OCI-LY1 (cell line): ENCODE data around the gene MEDAG.

ENCODE experiments used
- H2AFZ ChIP-seq: fragments of 200-600 bp; sonication (generic), shearing (Covaris generic); 2 replicates; pipeline ENCODE4 v1.6.0; 2014; ENCODE audit warnings: antibody characterized with exemption, mild to moderate bottlenecking, low read length
- H3F3A ChIP-seq: fragments of 200-600 bp; sonication (generic), shearing (Covaris generic); 2 replicates; pipeline ENCODE4 v1.6.0; 2014; ENCODE audit warnings: mild to moderate bottlenecking, antibody characterized with exemption, low read length, moderate library complexity; ENCODE audit not compliant: insufficient read depth
- H3K27ac ChIP-seq: fragments of 200-600 bp; sonication (generic); 2 replicates; pipeline ENCODE4 v1.5.1; 2014; ENCODE audit warnings: low read length, mixed run types, mild to moderate bottlenecking, low read depth; ENCODE audit not compliant: poor library complexity, severe bottlenecking
- H3K27me3 ChIP-seq: fragments of 200-600 bp; sonication (generic); 2 replicates; pipeline ENCODE4 v1.6.0; 2014; ENCODE audit warnings: antibody characterized with exemption, mild to moderate bottlenecking, low read length, moderate library complexity; ENCODE audit not compliant: insufficient read depth
- H3K36me3 ChIP-seq: fragments of 200-600 bp; sonication (generic); 2 replicates; pipeline ENCODE4 v1.6.1; 2014; ENCODE audit warnings: mild to moderate bottlenecking, antibody characterized with exemption, low read length, moderate library complexity, mixed read lengths; ENCODE audit not compliant: insufficient read depth
- H3K4me1 ChIP-seq: fragments of 200-600 bp; sonication (generic); 2 replicates; pipeline ENCODE4 v1.5.1; 2014; ENCODE audit warnings: mild to moderate bottlenecking, low read length, moderate library complexity; ENCODE audit not compliant: insufficient read depth, severe bottlenecking
- H3K4me2 ChIP-seq: fragments of 200-600 bp; sonication (generic), shearing (Covaris generic); 2 replicates; pipeline ENCODE4 v1.6.1; 2014; ENCODE audit warnings: low read length
- H3K4me3 ChIP-seq: fragments of 200-600 bp; sonication (generic); 2 replicates; pipeline ENCODE4 v1.5.1; 2014; ENCODE audit warnings: low read length, low read depth, mild to moderate bottlenecking, mixed read lengths; ENCODE audit not compliant: poor library complexity, severe bottlenecking
- H3K79me2 ChIP-seq: fragments of 200-600 bp; shearing (Covaris generic); 2 replicates; pipeline ENCODE4 v1.6.1; 2016; ENCODE audit warnings: mixed run types, low read length, mixed read lengths; ENCODE audit not compliant: insufficient read depth
- H3K9ac ChIP-seq: fragments of 200-600 bp; sonication (generic), shearing (Covaris generic); 2 replicates; pipeline ENCODE4 v1.6.1; 2014; ENCODE audit warnings: mild to moderate bottlenecking, low read length, mixed read lengths
- H3K9me2 ChIP-seq: fragments of 200-600 bp; sonication (generic), shearing (Covaris generic); 2 replicates; pipeline ENCODE4 v1.6.1; 2014; ENCODE audit warnings: low read depth, mild to moderate bottlenecking, low read length, mixed read lengths
- H3K9me3 ChIP-seq: fragments of 200-600 bp; shearing (Covaris generic); 2 replicates; pipeline ENCODE4 v1.6.1; 2014; ENCODE audit warnings: low read length, mixed read lengths
- H4K20me1 ChIP-seq: fragments of 200-600 bp; sonication (generic), shearing (Covaris generic); 2 replicates; pipeline ENCODE4 v1.6.0; 2016; ENCODE audit warnings: mild to moderate bottlenecking, low read length; ENCODE audit not compliant: insufficient read depth
- CTCF ChIP-seq: fragments of 200-600 bp; sonication (generic), shearing (Covaris generic); IDR thresholded peaks from 2 replicates; pipeline ENCODE4 v1.5.1; 2017; ENCODE audit warnings: mild to moderate bottlenecking, antibody characterized with exemption, low read length, moderate library complexity, mixed read lengths
- EZH2 ChIP-seq: fragments of 200-600 bp; sonication (generic), shearing (Covaris generic); IDR thresholded peaks from 2 replicates; pipeline ENCODE4 v1.8.0; 2017; ENCODE audit warnings: borderline replicate concordance, mixed run types, mild to moderate bottlenecking, antibody characterized with exemption, low read length, moderate library complexity, mixed read lengths

Gene MEDAG

GRCh38 chr13:30932481-30933353, 26.6 kb downstream of the MEDAG start, which contains the start of gene TEX26:
Gene TEX26 (plus strand): TSS chr13:30932656. CDS start chr13:30932716, 60 bp downstream.
- no peaks in the 10 kb centered on the region for H3K4me1 ChIP-seq
- H4K20me1 ChIP-seq, result no peaks in the 10 kb centered on the region
- H3K4me2 ChIP-seq, result no peak within 1 kb of the TSS
- no peaks in the 10 kb centered on the region for H3K27me3 ChIP-seq
- H3K4me3 ChIP-seq, result no peak within 1 kb of the TSS
- H3K9ac ChIP-seq, result no peak within 1 kb of the TSS
- H3K27ac ChIP-seq, result no peak within 1 kb of the TSS
- H2AFZ ChIP-seq, result no peak within 1 kb of the TSS
- no peaks in the 10 kb centered on the region for H3F3A ChIP-seq
- no peaks in the 10 kb centered on the region for H3K9me2 ChIP-seq
- TF ChIP-seq CTCF, result no peak
- no peak for TF ChIP-seq EZH2
- H3K36me3 ChIP-seq, result no peaks in the 10 kb centered on the region
- H3K79me2 ChIP-seq, result no peaks in the 10 kb centered on the region
- H3K9me3 ChIP-seq, result no peaks in the 10 kb centered on the region

DNA sequence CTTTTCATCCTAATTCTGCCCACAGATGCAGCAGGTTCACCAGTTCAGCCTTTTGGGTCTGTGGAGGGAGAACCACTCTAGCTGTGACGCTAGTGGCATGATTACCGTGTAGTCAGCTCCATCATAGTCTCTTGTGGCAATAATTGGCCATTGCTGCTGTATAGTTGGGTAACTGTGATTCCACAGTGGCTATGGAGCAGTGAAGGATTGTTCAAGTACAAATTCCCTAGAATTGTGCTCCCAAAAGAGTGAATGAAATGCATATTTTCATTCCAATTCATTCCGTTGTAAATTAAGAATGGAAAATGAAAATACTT, 27.2 kb downstream of the MEDAG start:
- H3K9me2 ChIP-seq, result no peaks in the 10 kb centered on the region
- no peaks in the 10 kb centered on the region for H3K79me2 ChIP-seq
- no peaks in the 10 kb centered on the region for H3K4me1 ChIP-seq
- H3F3A ChIP-seq, result no peaks in the 10 kb centered on the region
- no peaks in the 10 kb centered on the region for H3K36me3 ChIP-seq
- TF ChIP-seq CTCF, result no peak
- TF ChIP-seq EZH2, result no peak
- no peaks in the 10 kb centered on the region for H4K20me1 ChIP-seq
- no peak overlapping the region for H3K9ac ChIP-seq
- no peaks in the 10 kb centered on the region; the same call in 1 of the 2 replicates for H3K27me3 ChIP-seq
- no peak overlapping the region for H3K27ac ChIP-seq
- no peak overlapping the region for H3K4me2 ChIP-seq
- H3K9me3 ChIP-seq, result no peaks in the 10 kb centered on the region
- no peak overlapping the region for H2AFZ ChIP-seq
- H3K4me3 ChIP-seq, result no peak overlapping the region

GRCh38 chr13:30934381-30934780, 28.3 kb downstream of the MEDAG start:
- TF ChIP-seq CTCF (peak; percentile 8; the same call in 1 of the 2 replicates), EZH2 (no peak)
- H3K4me1 ChIP-seq, result no peaks in the 10 kb centered on the region
- no peaks in the 10 kb centered on the region for H3K9me2 ChIP-seq
- H3K9me3 ChIP-seq, result no peaks in the 10 kb centered on the region
- no peak overlapping the region for H3K27ac ChIP-seq
- H3K4me3 ChIP-seq, result no peak overlapping the region
- H3K9ac ChIP-seq, result no peak overlapping the region
- H4K20me1 ChIP-seq, result no peaks in the 10 kb centered on the region
- H3K79me2 ChIP-seq, result no peaks in the 10 kb centered on the region
- H3K36me3 ChIP-seq, result no peaks in the 10 kb centered on the region
- H3F3A ChIP-seq, result no peaks in the 10 kb centered on the region
- no peaks in the 10 kb centered on the region; the same call in 1 of the 2 replicates for H3K27me3 ChIP-seq
- H3K4me2 ChIP-seq, result no peak overlapping the region
- no peak overlapping the region for H2AFZ ChIP-seq
